Measurements from ENCODE around the gene KRT9.

KRT9 gene

GRCh38 chr17:41589301-41589700, 17.4 kb upstream of the KRT9 start:
- Histone ChIP-seq H3K79me2 (ENCODE audit: insufficient read depth, low read length) (no peaks in the 10 kb centered on the region), H2AFZ (ENCODE audit: low read length) (no peak overlapping the region), H4K20me1 (ENCODE audit: insufficient read depth, low read length, poor library complexity, severe bottlenecking) (no peaks in the 10 kb centered on the region), H3K4me1 (ENCODE audit: insufficient read depth, low read length, poor library complexity, severe bottlenecking) (no peaks in the 10 kb centered on the region), H3K4me3 (ENCODE audit: low read length, poor library complexity, severe bottlenecking) (no peak overlapping the region), H3K9me3 (ENCODE audit: insufficient read depth, low read depth, low read length) (no peaks in the 10 kb centered on the region), H3K27me3 (ENCODE audit: insufficient read depth, low read length, poor library complexity, severe bottlenecking) (no peaks in the 10 kb centered on the region), H3K4me2 (ENCODE audit: low read depth, low read length, poor library complexity, severe bottlenecking) (no peak overlapping the region), H3K9me2 (replicated peaks; ENCODE audit: low read depth, low read length) (no peaks in the 10 kb centered on the region), H3F3A (ENCODE audit: low read depth) (no peaks in the 10 kb centered on the region), H3K36me3 (ENCODE audit: insufficient read depth, low read length) (no peaks in the 10 kb centered on the region), H3K9ac (ENCODE audit: low read depth, low read length, poor library complexity, severe bottlenecking) (no peak overlapping the region)
- no peak for TF ChIP-seq EZH2phosphoT487 (IDR thresholded peaks at IDR 0.05; ENCODE audit: borderline replicate concordance)
- no peak for TF ChIP-seq CTCF (conservative IDR thresholded peaks at IDR 0.05; ENCODE audit: low read length)

GRCh38 chr17:41588126-41588810, 16.4 kb upstream of the KRT9 start:
- Histone ChIP-seq H3K4me3 (ENCODE audit: low read length, poor library complexity, severe bottlenecking) (no peak overlapping the region), H3K27me3 (ENCODE audit: insufficient read depth, low read length, poor library complexity, severe bottlenecking) (no peaks in the 10 kb centered on the region), H3F3A (ENCODE audit: low read depth) (no peaks in the 10 kb centered on the region), H3K9me2 (replicated peaks; ENCODE audit: low read depth, low read length) (no peaks in the 10 kb centered on the region), H4K20me1 (ENCODE audit: insufficient read depth, low read length, poor library complexity, severe bottlenecking) (no peaks in the 10 kb centered on the region), H3K4me2 (ENCODE audit: low read depth, low read length, poor library complexity, severe bottlenecking) (no peak overlapping the region), H3K9me3 (ENCODE audit: insufficient read depth, low read depth, low read length) (no peaks in the 10 kb centered on the region), H3K4me1 (ENCODE audit: insufficient read depth, low read length, poor library complexity, severe bottlenecking) (no peaks in the 10 kb centered on the region), H2AFZ (ENCODE audit: low read length) (no peak overlapping the region), H3K79me2 (ENCODE audit: insufficient read depth, low read length) (no peaks in the 10 kb centered on the region), H3K36me3 (ENCODE audit: insufficient read depth, low read length) (no peaks in the 10 kb centered on the region), H3K9ac (ENCODE audit: low read depth, low read length, poor library complexity, severe bottlenecking) (no peak overlapping the region)
- no peak for TF ChIP-seq EZH2phosphoT487 (IDR thresholded peaks at IDR 0.05; ENCODE audit: borderline replicate concordance)
- TF ChIP-seq CTCF (conservative IDR thresholded peaks at IDR 0.05; ENCODE audit: low read length): no peak

GRCh38 chr17:41586863-41587495, 15.1 kb upstream of the KRT9 start, which contains the start of gene KRT14:
Gene KRT14 (minus strand): TSS chr17:41586895. CDS start chr17:41586834, 61 bp downstream.
- Histone ChIP-seq H3K9me3 (ENCODE audit: insufficient read depth, low read depth, low read length) (no peaks in the 10 kb centered on the region), H3K36me3 (ENCODE audit: insufficient read depth, low read length) (no peaks in the 10 kb centered on the region), H3K27me3 (ENCODE audit: insufficient read depth, low read length, poor library complexity, severe bottlenecking) (no peaks in the 10 kb centered on the region), H3K4me3 (ENCODE audit: low read length, poor library complexity, severe bottlenecking) (no peak within 1 kb of the TSS), H3F3A (ENCODE audit: low read depth) (no peaks in the 10 kb centered on the region), H4K20me1 (ENCODE audit: insufficient read depth, low read length, poor library complexity, severe bottlenecking) (no peaks in the 10 kb centered on the region), H3K4me1 (ENCODE audit: insufficient read depth, low read length, poor library complexity, severe bottlenecking) (no peaks in the 10 kb centered on the region), H3K9ac (ENCODE audit: low read depth, low read length, poor library complexity, severe bottlenecking) (no peak within 1 kb of the TSS), H3K79me2 (ENCODE audit: insufficient read depth, low read length) (no peaks in the 10 kb centered on the region), H3K9me2 (replicated peaks; ENCODE audit: low read depth, low read length) (no peaks in the 10 kb centered on the region), H3K4me2 (ENCODE audit: low read depth, low read length, poor library complexity, severe bottlenecking) (no peak within 1 kb of the TSS), H2AFZ (ENCODE audit: low read length) (no peak within 1 kb of the TSS)
- no peak for TF ChIP-seq CTCF (conservative IDR thresholded peaks at IDR 0.05; ENCODE audit: low read length)
- TF ChIP-seq EZH2phosphoT487 (IDR thresholded peaks at IDR 0.05; ENCODE audit: borderline replicate concordance): no peak
